Sigmoid colon (tissue), 4 donors: ENCODE measurements around the gene PLGLB1.
"Not testable (repeated sequence)": the region's sequence is repeated elsewhere in the genome, so short reads cannot be mapped to it uniquely, and the experiment has no call there.

Experiments
- POLR2A ChIP-seq, 2 donors: fragments of 450-650 bp; IDR thresholded peaks; one replicate each; pipeline ENCODE4 v1.6.1; 2016; ENCODE audit warnings: antibody characterized with exemption in 2 of 2, mild to moderate bottlenecking in 2 of 2, moderate library complexity in 2 of 2
- POLR2AphosphoS5 ChIP-seq, 4 donors: sonication (generic); formaldehyde crosslinking; IDR thresholded peaks; one replicate each; pipeline ENCODE4 v1.6.1; 2017; ENCODE audit warnings: antibody characterized with exemption in 4 of 4
- TF ChIP-seq, protein P1 (sequence below), 4 experiments: fragments of 450-650 bp in 3 of 4; fragments of 200-600 bp in 1 of 4; IDR thresholded peaks; one replicate each; pipeline ENCODE4 v1.5.1; 2016 to 2019; ENCODE audit warnings: antibody characterized with exemption in 4 of 4, mild to moderate bottlenecking in 3 of 4, moderate library complexity in 2 of 4

GRCh38 chr2:87025927-87026326 lies 4.3 kb upstream of the PLGLB1 start:
- TF ChIP-seq, protein P1, sequence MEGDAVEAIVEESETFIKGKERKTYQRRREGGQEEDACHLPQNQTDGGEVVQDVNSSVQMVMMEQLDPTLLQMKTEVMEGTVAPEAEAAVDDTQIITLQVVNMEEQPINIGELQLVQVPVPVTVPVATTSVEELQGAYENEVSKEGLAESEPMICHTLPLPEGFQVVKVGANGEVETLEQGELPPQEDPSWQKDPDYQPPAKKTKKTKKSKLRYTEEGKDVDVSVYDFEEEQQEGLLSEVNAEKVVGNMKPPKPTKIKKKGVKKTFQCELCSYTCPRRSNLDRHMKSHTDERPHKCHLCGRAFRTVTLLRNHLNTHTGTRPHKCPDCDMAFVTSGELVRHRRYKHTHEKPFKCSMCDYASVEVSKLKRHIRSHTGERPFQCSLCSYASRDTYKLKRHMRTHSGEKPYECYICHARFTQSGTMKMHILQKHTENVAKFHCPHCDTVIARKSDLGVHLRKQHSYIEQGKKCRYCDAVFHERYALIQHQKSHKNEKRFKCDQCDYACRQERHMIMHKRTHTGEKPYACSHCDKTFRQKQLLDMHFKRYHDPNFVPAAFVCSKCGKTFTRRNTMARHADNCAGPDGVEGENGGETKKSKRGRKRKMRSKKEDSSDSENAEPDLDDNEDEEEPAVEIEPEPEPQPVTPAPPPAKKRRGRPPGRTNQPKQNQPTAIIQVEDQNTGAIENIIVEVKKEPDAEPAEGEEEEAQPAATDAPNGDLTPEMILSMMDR (IDR thresholded peaks at IDR 0.05): not testable (repeated sequence)
- TF ChIP-seq POLR2A, POLR2AphosphoS5 (IDR thresholded peaks at IDR 0.05): not testable (repeated sequence)
